GM23338 (cell line): ENCODE results near the gene WDR26. TPM values are rescaled to one million over a fixed set of nuclear protein-coding genes. Genes with fewer than 3 reads are reported as not detected.

Experiments
- ATAC-seq: fragments of 200-7000 bp; cut with Tn5 transposase; 3 replicates; pipeline ENCODE4 v1.9.1; 2020
- DNase-seq: peaks from one replicate; pipeline ENCODE4 v3.0.0-alpha.2; 2015; ENCODE audit warnings: low spot score
- H2AFZ ChIP-seq: fragments of 200-600 bp; sonication (generic); 2 replicates; pipeline ENCODE4 v1.8.0; 2016; ENCODE audit warnings: antibody characterized with exemption, mild to moderate bottlenecking, moderate library complexity
- H3F3A ChIP-seq: fragments of 200-600 bp; sonication (generic); replicated peaks from 2 replicates; pipeline ENCODE4 v1.8.0; 2017; ENCODE audit warnings: antibody characterized with exemption, mixed run types, low read depth
- H3K27ac ChIP-seq: fragments of 200-600 bp; sonication (generic); 2 replicates; pipeline ENCODE4 v1.6.1; 2016; ENCODE audit warnings: low read depth
- H3K27me3 ChIP-seq: fragments of 200-600 bp; sonication (generic); 2 replicates; pipeline ENCODE4 v1.8.0; 2016; ENCODE audit warnings: mild to moderate bottlenecking, mixed run types, moderate library complexity; ENCODE audit not compliant: insufficient read depth
- H3K36me3 ChIP-seq: fragments of 200-600 bp; sonication (generic); 2 replicates; pipeline ENCODE4 v1.8.0; 2016; ENCODE audit warnings: mild to moderate bottlenecking; ENCODE audit not compliant: insufficient read depth
- H3K4me1 ChIP-seq: fragments of 200-600 bp; sonication (generic); 2 replicates; pipeline ENCODE4 v1.8.0; 2016; ENCODE audit warnings: mild to moderate bottlenecking, moderate library complexity; ENCODE audit not compliant: insufficient read depth
- H3K4me2 ChIP-seq: fragments of 200-600 bp; sonication (generic); 2 replicates; pipeline ENCODE4 v1.7.1; 2017; ENCODE audit warnings: mixed run types
- H3K4me3 ChIP-seq: fragments of 200-600 bp; sonication (generic); 2 replicates; pipeline ENCODE4 v1.6.1; 2016; ENCODE audit warnings: mixed run types
- H3K79me2 ChIP-seq: fragments of 200-600 bp; sonication (generic); replicated peaks from 2 replicates; pipeline ENCODE4 v1.8.0; 2017; ENCODE audit warnings: mild to moderate bottlenecking; ENCODE audit not compliant: insufficient read depth
- H3K9me2 ChIP-seq: fragments of 200-600 bp; sonication (generic); 2 replicates; pipeline ENCODE4 v1.8.0; 2017; ENCODE audit not compliant: insufficient read depth
- H4K20me1 ChIP-seq: fragments of 200-600 bp; sonication (generic); replicated peaks from 2 replicates; pipeline ENCODE4 v1.8.0; 2017; ENCODE audit warnings: mild to moderate bottlenecking; ENCODE audit not compliant: insufficient read depth
- H3K27ac Mint-ChIP-seq: 2 replicates; pipeline ENCODE4 v1.8.0; 2020; ENCODE audit warnings: inconsistent platforms, mild to moderate bottlenecking, moderate library complexity, mixed read lengths
- H3K27me3 Mint-ChIP-seq: 3 replicates; pipeline ENCODE4 v1.8.0; 2022; ENCODE audit warnings: low read depth, mild to moderate bottlenecking, moderate library complexity, mixed read lengths, inconsistent platforms; ENCODE audit not compliant: insufficient read depth, poor library complexity
- H3K36me3 Mint-ChIP-seq: 3 replicates; pipeline ENCODE4 v1.8.0; 2021; ENCODE audit warnings: low read depth, mild to moderate bottlenecking, inconsistent platforms, moderate library complexity, mixed read lengths
- H3K4me1 Mint-ChIP-seq: 3 replicates; pipeline ENCODE4 v1.8.0; 2020; ENCODE audit warnings: mild to moderate bottlenecking, inconsistent platforms, mixed read lengths
- H3K4me3 Mint-ChIP-seq: 3 replicates; pipeline ENCODE4 v1.8.0; 2021; ENCODE audit warnings: moderate library complexity, mild to moderate bottlenecking, inconsistent platforms, mixed read lengths
- H3K9me3 Mint-ChIP-seq: 3 replicates; pipeline ENCODE4 v1.8.0; 2020; ENCODE audit warnings: moderate library complexity, mild to moderate bottlenecking, inconsistent platforms, mixed read lengths
- CREB1 ChIP-seq: fragments of 250-450 bp; sonication (Bioruptor Pico); IDR thresholded peaks from 2 replicates; pipeline ENCODE4 v1.5.0; 2020; ENCODE audit warnings: low read depth, mild to moderate bottlenecking, moderate library complexity
- EZH2 ChIP-seq: fragments of 200-600 bp; sonication (generic); IDR thresholded peaks from one replicate; pipeline ENCODE4 v1.8.0; 2017; ENCODE audit warnings: antibody characterized with exemption, mild to moderate bottlenecking, low read depth; ENCODE audit not compliant: unreplicated experiment
- EZH2phosphoT487 ChIP-seq: fragments of 200-600 bp; sonication (generic); IDR thresholded peaks from one replicate; pipeline ENCODE4 v1.8.1; 2018; ENCODE audit warnings: antibody characterized with exemption; ENCODE audit not compliant: unreplicated experiment
- JUNB ChIP-seq: IDR thresholded peaks from one replicate; pipeline ENCODE4 v1.6.1; 2016; ENCODE audit warnings: antibody characterized with exemption; ENCODE audit not compliant: unreplicated experiment
- NANOG ChIP-seq: IDR thresholded peaks from 2 replicates; pipeline ENCODE4 v1.6.1; 2016; ENCODE audit warnings: antibody characterized with exemption, borderline replicate concordance
- POLR2AphosphoS5 ChIP-seq: IDR thresholded peaks from 2 replicates; pipeline ENCODE4 v1.6.1; 2016; ENCODE audit warnings: antibody characterized with exemption, low read depth
- STAT1 ChIP-seq: IDR thresholded peaks from one replicate; pipeline ENCODE4 v1.6.1; 2016; ENCODE audit warnings: antibody characterized with exemption; ENCODE audit not compliant: unreplicated experiment
- ZNF331 ChIP-seq: fragments of 250-450 bp; sonication (Bioruptor Pico); IDR thresholded peaks from 2 replicates; pipeline ENCODE4 v1.5.0; 2020; ENCODE audit warnings: low read depth, mild to moderate bottlenecking, moderate library complexity
- polyA plus RNA-seq: library from polyadenylated mRNA; unstranded; fragments of >200 nt; fragmentation: Nextera tagmentation; extraction: Ambion mirVana; gene quantifications from 2 replicates; pipeline ENCODE4 v1.2.1, GENCODE V29; 2016
- total RNA-seq: library from RNA; depleted of rRNA; stranded (reverse); fragments of >200 nt; shearing (Covaris generic); gene quantifications from 2 replicates; pipeline ENCODE4 v1.2.3, GENCODE V29; 2014
- TF ChIP-seq, protein P1 (sequence below): fragments of 250-450 bp; sonication (Bioruptor Pico); IDR thresholded peaks from 2 replicates; pipeline ENCODE4 v1.5.0; 2020; ENCODE audit warnings: mild to moderate bottlenecking, moderate library complexity
- TF ChIP-seq, protein P2 (sequence below): IDR thresholded peaks from one replicate; pipeline ENCODE4 v1.6.1; 2018; ENCODE audit warnings: antibody characterized with exemption; ENCODE audit not compliant: unreplicated experiment
- TF ChIP-seq, protein P3 (sequence below): IDR thresholded peaks from 2 replicates; pipeline ENCODE4 v1.6.1; 2016; ENCODE audit warnings: antibody characterized with exemption
- TF ChIP-seq, protein P4 (sequence below), 2 experiments: fragments of 200-600 bp in 1 of 2; sonication (generic) in 1 of 2; conservative IDR thresholded peaks; 2 replicates each; pipeline versions ENCODE4 v1.5.1 to v1.6.1; 2016 to 2017; ENCODE audit warnings: antibody characterized with exemption in 2 of 2, low read depth in 2 of 2, mild to moderate bottlenecking in 2 of 2, moderate library complexity in 1 of 2

The WDR26 gene
- total and polyA plus RNA-seq, 2 experiments from 2014 or later = 16.9 to 74.6 TPM

DNA sequence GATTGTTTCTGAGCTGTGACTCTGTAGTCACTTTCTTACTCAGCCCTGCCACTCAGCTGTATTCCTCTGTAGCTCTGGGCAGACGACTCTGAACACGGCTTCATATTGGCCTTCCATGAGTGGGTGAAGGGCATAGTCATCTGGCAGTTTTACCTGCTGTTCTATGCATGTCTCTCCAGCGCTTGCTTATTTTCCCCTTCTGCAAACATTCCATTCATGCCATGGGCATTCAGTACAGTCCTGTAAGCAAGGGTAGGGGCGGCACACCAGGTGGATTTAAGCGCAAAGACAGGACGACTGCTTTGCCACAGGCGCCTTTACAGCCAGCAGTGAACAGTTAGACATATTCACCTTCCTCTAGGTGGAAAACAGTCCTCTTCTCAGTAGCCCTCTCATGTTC, 4.4 kb upstream of the WDR26 start (continued):
- TF ChIP-seq, protein P1, sequence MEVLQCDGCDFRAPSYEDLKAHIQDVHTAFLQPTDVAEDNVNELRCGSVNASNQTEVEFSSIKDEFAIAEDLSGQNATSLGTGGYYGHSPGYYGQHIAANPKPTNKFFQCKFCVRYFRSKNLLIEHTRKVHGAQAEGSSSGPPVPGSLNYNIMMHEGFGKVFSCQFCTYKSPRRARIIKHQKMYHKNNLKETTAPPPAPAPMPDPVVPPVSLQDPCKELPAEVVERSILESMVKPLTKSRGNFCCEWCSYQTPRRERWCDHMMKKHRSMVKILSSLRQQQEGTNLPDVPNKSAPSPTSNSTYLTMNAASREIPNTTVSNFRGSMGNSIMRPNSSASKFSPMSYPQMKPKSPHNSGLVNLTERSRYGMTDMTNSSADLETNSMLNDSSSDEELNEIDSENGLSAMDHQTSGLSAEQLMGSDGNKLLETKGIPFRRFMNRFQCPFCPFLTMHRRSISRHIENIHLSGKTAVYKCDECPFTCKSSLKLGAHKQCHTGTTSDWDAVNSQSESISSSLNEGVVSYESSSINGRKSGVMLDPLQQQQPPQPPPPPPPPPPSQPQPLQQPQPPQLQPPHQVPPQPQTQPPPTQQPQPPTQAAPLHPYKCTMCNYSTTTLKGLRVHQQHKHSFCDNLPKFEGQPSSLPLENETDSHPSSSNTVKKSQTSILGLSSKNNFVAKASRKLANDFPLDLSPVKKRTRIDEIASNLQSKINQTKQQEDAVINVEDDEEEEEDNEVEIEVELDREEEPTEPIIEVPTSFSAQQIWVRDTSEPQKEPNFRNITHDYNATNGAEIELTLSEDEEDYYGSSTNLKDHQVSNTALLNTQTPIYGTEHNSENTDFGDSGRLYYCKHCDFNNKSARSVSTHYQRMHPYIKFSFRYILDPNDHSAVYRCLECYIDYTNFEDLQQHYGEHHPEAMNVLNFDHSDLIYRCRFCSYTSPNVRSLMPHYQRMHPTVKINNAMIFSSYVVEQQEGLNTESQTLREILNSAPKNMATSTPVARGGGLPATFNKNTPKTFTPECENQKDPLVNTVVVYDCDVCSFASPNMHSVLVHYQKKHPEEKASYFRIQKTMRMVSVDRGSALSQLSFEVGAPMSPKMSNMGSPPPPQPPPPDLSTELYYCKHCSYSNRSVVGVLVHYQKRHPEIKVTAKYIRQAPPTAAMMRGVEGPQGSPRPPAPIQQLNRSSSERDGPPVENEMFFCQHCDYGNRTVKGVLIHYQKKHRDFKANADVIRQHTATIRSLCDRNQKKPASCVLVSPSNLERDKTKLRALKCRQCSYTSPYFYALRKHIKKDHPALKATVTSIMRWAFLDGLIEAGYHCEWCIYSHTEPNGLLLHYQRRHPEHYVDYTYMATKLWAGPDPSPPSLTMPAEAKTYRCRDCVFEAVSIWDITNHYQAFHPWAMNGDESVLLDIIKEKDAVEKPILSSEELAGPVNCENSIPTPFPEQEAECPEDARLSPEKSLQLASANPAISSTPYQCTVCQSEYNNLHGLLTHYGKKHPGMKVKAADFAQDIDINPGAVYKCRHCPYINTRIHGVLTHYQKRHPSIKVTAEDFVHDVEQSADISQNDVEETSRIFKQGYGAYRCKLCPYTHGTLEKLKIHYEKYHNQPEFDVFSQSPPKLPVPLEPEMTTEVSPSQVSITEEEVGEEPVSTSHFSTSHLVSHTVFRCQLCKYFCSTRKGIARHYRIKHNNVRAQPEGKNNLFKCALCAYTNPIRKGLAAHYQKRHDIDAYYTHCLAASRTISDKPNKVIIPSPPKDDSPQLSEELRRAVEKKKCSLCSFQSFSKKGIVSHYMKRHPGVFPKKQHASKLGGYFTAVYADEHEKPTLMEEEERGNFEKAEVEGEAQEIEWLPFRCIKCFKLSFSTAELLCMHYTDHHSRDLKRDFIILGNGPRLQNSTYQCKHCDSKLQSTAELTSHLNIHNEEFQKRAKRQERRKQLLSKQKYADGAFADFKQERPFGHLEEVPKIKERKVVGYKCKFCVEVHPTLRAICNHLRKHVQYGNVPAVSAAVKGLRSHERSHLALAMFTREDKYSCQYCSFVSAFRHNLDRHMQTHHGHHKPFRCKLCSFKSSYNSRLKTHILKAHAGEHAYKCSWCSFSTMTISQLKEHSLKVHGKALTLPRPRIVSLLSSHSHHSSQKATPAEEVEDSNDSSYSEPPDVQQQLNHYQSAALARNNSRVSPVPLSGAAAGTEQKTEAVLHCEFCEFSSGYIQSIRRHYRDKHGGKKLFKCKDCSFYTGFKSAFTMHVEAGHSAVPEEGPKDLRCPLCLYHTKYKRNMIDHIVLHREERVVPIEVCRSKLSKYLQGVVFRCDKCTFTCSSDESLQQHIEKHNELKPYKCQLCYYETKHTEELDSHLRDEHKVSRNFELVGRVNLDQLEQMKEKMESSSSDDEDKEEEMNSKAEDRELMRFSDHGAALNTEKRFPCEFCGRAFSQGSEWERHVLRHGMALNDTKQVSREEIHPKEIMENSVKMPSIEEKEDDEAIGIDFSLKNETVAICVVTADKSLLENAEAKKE (CRISPR knock-in tag) = no peak
- TF ChIP-seq NANOG (no peak), STAT1 (no peak), JUNB (no peak)

DNA sequence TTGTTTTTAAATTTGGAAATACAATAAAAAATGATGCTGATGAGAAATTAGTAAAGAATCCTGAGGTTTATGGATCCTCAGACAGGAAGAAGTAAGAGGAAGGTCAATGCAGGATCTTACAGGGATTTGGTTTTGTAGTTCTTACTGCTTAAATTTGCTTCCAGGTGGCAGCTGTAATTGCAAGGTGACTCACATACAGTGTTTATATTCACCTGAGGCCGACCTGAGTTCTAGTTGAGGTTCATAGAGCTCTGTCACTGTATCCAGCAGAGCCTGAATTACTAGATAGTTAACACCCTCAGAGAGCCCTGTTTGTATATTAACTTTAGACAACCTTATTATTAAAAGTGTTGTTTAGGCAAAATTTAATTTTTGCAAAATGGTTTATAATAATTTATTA, 1.4 kb upstream of the WDR26 start:
- H3F3A ChIP-seq = no peaks in the 10 kb centered on the region
- TF ChIP-seq CREB1 (CRISPR knock-in tag) (no peak), STAT1 (no peak), ZNF331 (CRISPR knock-in tag) (no peak), EZH2phosphoT487 (no peak), JUNB (no peak), POLR2AphosphoS5 (no peak), NANOG (no peak), EZH2 (no peak)
- TF ChIP-seq, protein P2, sequence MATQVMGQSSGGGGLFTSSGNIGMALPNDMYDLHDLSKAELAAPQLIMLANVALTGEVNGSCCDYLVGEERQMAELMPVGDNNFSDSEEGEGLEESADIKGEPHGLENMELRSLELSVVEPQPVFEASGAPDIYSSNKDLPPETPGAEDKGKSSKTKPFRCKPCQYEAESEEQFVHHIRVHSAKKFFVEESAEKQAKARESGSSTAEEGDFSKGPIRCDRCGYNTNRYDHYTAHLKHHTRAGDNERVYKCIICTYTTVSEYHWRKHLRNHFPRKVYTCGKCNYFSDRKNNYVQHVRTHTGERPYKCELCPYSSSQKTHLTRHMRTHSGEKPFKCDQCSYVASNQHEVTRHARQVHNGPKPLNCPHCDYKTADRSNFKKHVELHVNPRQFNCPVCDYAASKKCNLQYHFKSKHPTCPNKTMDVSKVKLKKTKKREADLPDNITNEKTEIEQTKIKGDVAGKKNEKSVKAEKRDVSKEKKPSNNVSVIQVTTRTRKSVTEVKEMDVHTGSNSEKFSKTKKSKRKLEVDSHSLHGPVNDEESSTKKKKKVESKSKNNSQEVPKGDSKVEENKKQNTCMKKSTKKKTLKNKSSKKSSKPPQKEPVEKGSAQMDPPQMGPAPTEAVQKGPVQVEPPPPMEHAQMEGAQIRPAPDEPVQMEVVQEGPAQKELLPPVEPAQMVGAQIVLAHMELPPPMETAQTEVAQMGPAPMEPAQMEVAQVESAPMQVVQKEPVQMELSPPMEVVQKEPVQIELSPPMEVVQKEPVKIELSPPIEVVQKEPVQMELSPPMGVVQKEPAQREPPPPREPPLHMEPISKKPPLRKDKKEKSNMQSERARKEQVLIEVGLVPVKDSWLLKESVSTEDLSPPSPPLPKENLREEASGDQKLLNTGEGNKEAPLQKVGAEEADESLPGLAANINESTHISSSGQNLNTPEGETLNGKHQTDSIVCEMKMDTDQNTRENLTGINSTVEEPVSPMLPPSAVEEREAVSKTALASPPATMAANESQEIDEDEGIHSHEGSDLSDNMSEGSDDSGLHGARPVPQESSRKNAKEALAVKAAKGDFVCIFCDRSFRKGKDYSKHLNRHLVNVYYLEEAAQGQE = no peak
- TF ChIP-seq, protein P3, sequence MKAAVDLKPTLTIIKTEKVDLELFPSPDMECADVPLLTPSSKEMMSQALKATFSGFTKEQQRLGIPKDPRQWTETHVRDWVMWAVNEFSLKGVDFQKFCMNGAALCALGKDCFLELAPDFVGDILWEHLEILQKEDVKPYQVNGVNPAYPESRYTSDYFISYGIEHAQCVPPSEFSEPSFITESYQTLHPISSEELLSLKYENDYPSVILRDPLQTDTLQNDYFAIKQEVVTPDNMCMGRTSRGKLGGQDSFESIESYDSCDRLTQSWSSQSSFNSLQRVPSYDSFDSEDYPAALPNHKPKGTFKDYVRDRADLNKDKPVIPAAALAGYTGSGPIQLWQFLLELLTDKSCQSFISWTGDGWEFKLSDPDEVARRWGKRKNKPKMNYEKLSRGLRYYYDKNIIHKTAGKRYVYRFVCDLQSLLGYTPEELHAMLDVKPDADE = no peak
- TF ChIP-seq, protein P4, sequence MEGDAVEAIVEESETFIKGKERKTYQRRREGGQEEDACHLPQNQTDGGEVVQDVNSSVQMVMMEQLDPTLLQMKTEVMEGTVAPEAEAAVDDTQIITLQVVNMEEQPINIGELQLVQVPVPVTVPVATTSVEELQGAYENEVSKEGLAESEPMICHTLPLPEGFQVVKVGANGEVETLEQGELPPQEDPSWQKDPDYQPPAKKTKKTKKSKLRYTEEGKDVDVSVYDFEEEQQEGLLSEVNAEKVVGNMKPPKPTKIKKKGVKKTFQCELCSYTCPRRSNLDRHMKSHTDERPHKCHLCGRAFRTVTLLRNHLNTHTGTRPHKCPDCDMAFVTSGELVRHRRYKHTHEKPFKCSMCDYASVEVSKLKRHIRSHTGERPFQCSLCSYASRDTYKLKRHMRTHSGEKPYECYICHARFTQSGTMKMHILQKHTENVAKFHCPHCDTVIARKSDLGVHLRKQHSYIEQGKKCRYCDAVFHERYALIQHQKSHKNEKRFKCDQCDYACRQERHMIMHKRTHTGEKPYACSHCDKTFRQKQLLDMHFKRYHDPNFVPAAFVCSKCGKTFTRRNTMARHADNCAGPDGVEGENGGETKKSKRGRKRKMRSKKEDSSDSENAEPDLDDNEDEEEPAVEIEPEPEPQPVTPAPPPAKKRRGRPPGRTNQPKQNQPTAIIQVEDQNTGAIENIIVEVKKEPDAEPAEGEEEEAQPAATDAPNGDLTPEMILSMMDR (conservative IDR thresholded peaks at IDR 0.05; ENCODE audit: low read depth in 2 of 2) = no peak
- no peaks in the 10 kb centered on the region for H3K9me3 Mint-ChIP-seq
- no peak for DNase-seq
- H3K4me3 Mint-ChIP-seq = peak overlapping the region; percentile 95
- H3K4me2 ChIP-seq = peak overlapping the region; percentile 93
- peaks cover 32% of the 10 kb centered on the region for H3K4me1 Mint-ChIP-seq
- H3K27me3 Mint-ChIP-seq = peaks cover 7% of the 10 kb centered on the region
- H3K36me3 Mint-ChIP-seq = peaks cover 35% of the 10 kb centered on the region
- H3K36me3 ChIP-seq = no peaks in the 10 kb centered on the region; the same call in 1 of the 2 replicates
- H2AFZ ChIP-seq = no peak overlapping the region
- H3K79me2 ChIP-seq = peaks cover 45% of the 10 kb centered on the region
- H4K20me1 ChIP-seq = peaks cover 16% of the 10 kb centered on the region
- no peak overlapping the region for H3K27ac ChIP-seq
- no peaks in the 10 kb centered on the region for H3K27me3 ChIP-seq
- H3K27ac Mint-ChIP-seq = 0 out of 2 replicates have a peak overlapping the region, but pooled peaks have one; percentile 15
- H3K9me2 ChIP-seq = no peaks in the 10 kb centered on the region
- H3K4me3 ChIP-seq = peak overlapping the region; percentile 81; the same call in 1 of the 2 replicates
- peaks cover 24% of the 10 kb centered on the region for H3K4me1 ChIP-seq
- ATAC-seq = no peak
